Hematopoietic multipotent progenitor cell treated with erythropoietin and hydrocortisone succinate and interleukin-3 and kit ligand, for 15 days (in vitro differentiated cells): ENCODE measurements around the gene CXADR.
"Not testable (repeated sequence)": the region's sequence is repeated elsewhere in the genome, so short reads cannot be mapped to it uniquely, and the experiment has no call there.

Experiments
- DNase-seq: peaks from one replicate; pipeline ENCODE4 v3.0.0-alpha.2; 2015; ENCODE audit warnings: low spot score

Gene CXADR

GRCh38 chr21:17512253-17513213, at the start of gene CXADR:
TSS of gene CXADR (plus strand) at chr21:17513043. CDS start at chr21:17513130, 87 bp downstream.
- DNase-seq = peak; percentile 20

DNA sequence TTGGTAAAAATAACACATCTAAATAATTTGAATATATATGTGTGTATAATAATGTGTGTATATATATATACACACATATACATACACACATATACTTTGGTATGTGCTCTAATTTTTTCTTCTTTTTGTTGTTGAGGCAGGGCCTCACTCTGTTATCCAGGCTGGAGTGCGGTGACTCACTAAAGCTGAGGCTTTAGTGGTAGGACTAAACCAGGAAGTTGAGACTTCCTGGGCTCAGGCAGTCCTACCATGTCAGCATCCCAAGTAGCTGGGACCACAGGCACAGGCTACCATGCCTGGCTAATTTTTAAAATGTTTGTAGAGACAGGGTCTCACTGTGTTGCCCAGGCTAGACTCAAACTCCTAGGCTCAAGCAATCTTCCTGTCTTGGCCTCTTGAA, 46.7 kb upstream of the CXADR start:
- no peak for DNase-seq

DNA sequence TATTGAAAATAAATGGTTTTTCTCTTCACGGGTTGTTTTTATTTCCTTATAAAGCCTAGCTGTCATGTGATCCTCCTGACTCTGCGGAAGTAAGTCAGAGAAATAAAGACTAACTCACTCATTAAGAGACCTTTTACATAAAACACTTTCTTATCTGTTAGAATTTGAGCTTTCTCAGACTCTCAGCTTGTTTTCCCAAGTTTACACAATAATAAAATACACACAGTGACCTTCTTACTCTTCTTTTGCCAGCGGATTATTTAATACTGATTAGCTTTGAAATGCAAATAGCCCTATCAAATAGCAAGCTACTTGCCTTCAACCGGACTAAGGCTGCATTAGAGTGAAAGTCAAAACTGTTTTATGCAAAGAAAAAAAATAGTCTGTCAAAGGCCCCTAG, 45.5 kb upstream of the CXADR start:
- no peak for DNase-seq

- no peak for DNase-seq
Observed at GRCh38 chr21:17467829-17468228, 45.0 kb upstream of the CXADR start.

DNA sequence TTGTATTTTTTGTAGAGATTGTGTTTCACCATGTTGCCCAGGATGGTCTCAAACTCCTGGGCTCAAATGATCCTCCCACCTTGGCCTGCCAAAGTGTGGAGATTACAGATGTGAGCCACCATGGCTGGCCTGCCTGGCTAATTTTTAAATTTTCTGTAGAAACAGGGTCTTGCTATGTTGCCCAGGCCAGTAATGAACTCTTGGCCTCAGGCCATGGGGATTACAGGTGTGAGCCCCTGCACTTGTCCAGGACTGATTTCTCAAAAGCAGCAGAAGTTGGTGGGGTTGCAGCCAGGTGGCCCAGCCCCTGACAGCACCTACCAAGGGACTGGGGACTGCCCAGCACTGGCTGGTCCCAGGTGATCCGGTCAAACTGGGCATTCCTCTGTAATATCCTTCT, 44.1 kb upstream of the CXADR start:
- DNase-seq = no peak

DNA sequence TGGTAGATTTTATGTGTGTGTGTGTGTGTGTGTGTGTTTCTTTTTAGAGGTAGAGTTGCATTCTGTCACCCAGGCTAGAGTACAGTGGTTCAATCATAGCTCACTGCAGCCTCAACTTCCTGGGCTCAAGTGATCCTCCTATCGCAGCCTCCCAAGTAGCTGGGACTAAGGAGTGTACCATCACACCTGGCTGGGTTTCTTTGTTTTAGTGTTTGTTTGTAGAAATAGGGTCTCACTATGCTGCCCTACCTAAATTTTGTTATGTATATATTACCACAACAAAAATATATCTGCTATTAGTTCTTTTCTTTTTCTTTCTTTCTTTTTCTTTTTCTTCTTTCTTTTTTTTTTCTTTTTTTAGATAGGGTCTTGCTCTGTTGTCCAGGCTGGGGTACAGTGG, 43.1 kb upstream of the CXADR start:
- DNase-seq = no peak

GRCh38 chr21:17472182-17472581, 40.7 kb upstream of the CXADR start:
- no peak for DNase-seq

DNA sequence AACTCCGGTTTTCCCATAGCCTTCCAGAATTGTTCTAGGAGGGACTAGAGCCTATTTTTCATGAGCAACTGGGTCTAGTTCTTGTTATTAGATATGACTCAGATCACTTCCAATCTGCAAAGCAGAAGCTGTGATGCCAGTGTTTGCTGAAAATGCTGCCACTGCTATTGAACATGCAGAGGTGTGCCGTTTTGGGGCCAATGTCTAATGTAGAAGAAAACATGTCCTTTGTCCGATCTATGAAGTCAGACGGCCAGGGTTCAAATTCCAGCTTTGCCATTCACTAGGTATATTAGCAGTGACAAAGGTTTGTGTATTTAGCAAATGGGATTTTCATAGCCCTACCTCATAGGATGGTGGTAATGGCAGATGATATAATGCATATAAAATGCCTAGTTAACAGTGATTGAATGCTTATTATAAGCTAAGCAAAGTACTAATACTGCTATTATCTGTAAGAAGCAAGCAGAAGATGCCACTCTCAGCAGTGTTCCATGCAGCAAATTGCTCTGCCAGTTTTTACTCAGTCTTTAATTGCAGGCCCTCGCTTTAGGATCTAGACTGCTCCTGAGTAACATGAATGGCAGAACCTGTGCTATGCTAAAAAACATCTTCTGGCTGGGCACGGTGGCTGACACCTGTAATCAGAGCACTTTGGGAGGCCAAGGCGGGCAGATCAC, 40.1 kb upstream of the CXADR start:
- DNase-seq = no peak

GRCh38 chr21:17476006-17476405, 36.8 kb upstream of the CXADR start:
- no peak for DNase-seq

- not testable (repeated sequence) for DNase-seq
Observed at GRCh38 chr21:17478156-17478555, 34.7 kb upstream of the CXADR start.

DNA sequence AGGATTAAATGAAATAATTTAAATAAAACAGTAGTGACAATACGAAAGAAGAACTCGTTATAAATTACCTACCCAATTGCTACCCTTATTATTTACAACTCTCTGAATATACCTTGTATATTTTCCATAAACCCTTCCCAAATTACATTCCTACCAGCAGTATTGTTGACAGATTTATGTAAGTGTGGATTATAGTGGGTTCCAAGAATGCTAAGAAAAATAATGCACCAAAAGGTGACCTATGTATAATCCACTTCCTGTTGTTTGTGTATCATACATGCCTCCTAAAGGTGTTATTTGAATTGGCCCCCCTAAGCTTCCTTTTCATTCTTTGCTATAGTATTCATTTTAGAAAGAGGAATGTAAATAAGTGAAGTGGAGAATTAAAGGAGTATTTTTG, 33.2 kb upstream of the CXADR start:
- no peak for DNase-seq

GRCh38 chr21:17482928-17483327, 29.9 kb upstream of the CXADR start:
- DNase-seq = no peak

DNA sequence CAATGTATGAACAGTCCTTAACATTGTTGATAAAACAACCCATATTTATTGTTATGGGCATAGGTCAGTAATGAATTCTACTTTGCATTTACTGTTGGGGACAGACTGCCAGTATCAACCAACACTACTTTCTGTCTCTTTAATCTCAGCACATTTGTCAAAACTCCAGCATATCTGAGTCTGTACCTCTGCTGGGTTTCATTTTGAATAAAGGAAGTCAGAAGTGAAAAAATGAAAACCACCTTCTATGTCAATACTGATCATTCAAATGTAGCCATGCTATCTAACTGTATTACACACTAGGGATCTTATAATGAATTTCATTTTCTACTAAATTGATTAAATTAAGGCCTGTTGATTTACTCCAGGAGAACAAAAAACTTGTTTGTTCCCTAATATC, 24.2 kb upstream of the CXADR start:
- no peak for DNase-seq

- DNase-seq = not testable (repeated sequence)
Observed at GRCh38 chr21:17489565-17489964, 23.3 kb upstream of the CXADR start.

DNA sequence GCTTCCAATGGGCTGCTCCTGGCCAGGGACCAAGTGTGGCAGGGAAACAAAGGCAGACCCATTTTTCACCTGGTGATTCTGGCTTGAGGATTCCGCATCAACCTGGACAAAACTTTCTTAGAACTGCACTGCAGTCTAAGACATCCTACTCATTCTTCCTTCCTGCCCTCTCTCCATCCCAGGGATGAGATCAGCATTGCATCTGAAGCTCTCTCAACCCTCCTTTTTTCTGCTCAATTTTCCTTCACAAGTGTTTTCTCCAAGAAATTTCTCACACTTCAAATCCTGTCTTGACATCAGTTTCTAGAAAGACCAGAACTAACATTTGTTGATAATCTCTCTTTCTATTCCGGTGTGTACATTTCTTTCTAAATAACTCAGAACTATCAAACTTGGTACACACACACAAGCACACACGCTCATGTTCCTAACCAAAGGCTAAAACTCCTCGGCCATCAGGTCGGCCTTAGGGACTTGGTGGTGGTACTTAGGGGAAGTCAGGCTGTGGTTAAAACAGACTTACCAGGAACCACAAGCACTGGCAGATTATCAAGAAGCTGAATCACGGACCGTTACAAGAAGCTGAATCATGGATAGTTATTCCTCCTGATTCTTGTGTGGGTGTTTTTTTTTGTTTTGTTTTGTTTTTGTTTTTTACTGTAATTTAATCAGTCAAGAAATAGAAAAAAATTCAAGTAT, 21.0 kb upstream of the CXADR start:
- no peak for DNase-seq

- no peak for DNase-seq
Observed at GRCh38 chr21:17492415-17493168, 20.3 kb upstream of the CXADR start.

- DNase-seq = no peak
Observed at GRCh38 chr21:17494051-17494450, 18.8 kb upstream of the CXADR start.

DNA sequence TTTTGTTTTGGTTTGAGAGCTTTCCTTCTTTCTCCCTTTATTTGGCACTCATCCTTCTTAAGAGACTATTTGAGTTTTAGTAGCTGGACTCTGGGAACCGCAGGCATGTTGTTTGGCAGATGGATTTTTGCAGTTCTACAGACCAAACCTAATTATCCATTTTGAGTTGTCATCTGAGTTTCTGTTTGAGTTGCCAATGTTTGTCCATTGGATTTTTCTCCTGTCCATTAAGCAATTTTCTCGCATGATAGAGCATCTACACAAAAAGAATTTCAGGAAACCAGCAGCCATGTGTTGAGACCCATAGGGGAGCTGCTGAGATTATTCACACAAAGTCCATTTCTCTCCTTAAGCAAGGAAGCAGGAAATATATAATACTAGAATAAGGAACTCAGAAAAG, 17.2 kb upstream of the CXADR start:
- DNase-seq = no peak

GRCh38 chr21:17497316-17497715, 15.5 kb upstream of the CXADR start:
- DNase-seq = no peak

GRCh38 chr21:17498586-17498985, 14.3 kb upstream of the CXADR start:
- DNase-seq = no peak

DNA sequence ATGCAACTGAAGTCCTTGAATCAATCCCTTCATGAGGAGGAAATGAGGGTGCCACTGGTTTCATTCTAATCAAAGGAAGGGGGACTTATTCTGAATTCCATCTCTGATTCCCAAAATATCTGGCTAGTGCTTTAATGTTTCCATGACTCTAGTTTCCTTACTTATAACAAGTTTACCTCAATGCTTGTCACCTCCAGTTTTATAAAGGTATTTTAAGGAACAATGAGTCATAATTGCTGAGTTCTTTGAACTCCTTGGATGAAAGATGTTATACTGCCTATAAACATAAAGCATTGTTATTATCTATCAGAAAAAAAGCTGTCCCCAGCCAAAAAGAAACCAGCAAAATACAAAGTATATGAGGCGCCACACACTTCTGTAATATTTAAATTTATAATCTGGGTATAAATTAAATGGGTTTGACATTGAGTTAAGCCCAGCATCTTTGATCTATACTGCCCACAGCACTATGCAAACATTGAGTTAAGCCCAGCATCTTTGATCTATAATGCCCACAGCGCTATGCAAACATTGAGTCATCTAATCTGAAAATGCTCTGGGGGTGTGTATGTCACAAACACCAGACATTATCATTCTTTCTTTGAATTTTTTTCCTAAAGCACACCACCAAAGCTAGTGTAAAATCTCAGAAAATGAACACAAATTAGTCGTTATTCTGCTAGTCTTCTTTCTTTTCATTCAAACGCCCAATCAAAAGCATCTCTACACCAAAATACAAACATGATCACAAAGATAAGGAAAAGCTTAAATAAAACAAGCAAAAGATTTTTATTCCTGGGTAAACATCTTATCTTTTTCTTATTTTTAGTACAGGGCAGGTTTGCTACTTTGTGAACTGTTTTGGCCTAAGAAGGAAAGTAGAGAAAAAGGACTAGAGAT, 11.5 kb upstream of the CXADR start:
- no peak for DNase-seq
